ENCODE data around the gene SNX8. TPM values are rescaled to one million over a fixed set of nuclear protein-coding genes. Genes with fewer than 3 reads are reported as not detected.

Gene SNX8
- total and polyA plus RNA-seq, 2 of the 13 experiments (the other 11 are each of a cell fraction or from before 2014, with no cell fraction given) = 20.6 to 45.2 TPM

- in situ Hi-C loops (cut with HindIII; ENCODE audit: extremely low pct_ligation_motif_present, low pct_unique_long_range_greater_than_20kb) (no loop called here), intact Hi-C loops (cut with micrococcal nuclease; ENCODE audit: unreplicated experiment) (no loop called here)
- no peak overlapping the region for H2AFZ ChIP-seq (ENCODE audit: low read length)
- FAIRE-seq (no peak), ATAC-seq (no peak), DNase-seq (ENCODE audit: low spot score) (no peak)
- H3K4me1 ChIP-seq (ENCODE audit: insufficient read depth, low read length) = 0 out of 2 replicates have a peak, but pooled peaks cover 11% of the 10 kb centered on the region
- H4K20me1 ChIP-seq (ENCODE audit: insufficient read depth, low read length) = no peaks in the 10 kb centered on the region
- 97% methylated on average over 23 of the region's 23 CpGs for WGBS (ENCODE audit: low lambda C conversion rate)
- no TSS peak for BruUV-seq (replicated peaks)
- H3K4me3 ChIP-seq (replicated peaks in 1 of 3; ENCODE audit: insufficient read depth in 1 of 3, low read depth in 2 of 3, low read length in 3 of 3) = no peak overlapping the region
- CTCF ChIA-PET (ENCODE audit: low intra/inter-chr PET ratio, low total read pairs) = no interaction called here
- no peaks in the 10 kb centered on the region for H3K79me2 ChIP-seq (ENCODE audit: insufficient read depth, low read length)
- no peak overlapping the region for H3K9ac ChIP-seq (ENCODE audit: insufficient read depth, low read depth, low read length)
- peaks cover 0 to 17% of the 10 kb centered on the region in 2 experiments; a peak in 2 of 5 replicates for H3K36me3 ChIP-seq (replicated peaks in 1 of 2; ENCODE audit: control insufficient read depth in 1 of 2, insufficient read depth in 2 of 2, low read length in 2 of 2)
- no peaks in the 10 kb centered on the region for H3K9me3 ChIP-seq (ENCODE audit: low read length)
- POLR2A ChIA-PET = no interaction called here
- H3K27ac ChIP-seq (ENCODE audit: extremely low read length, insufficient read depth, low read length) = no peak overlapping the region
- H3K27me3 ChIP-seq (ENCODE audit: control insufficient read depth in 1 of 2, insufficient read depth in 2 of 2, low read length in 2 of 2) = no peaks in the 10 kb centered on the region
- H3K4me2 ChIP-seq (ENCODE audit: low read depth, low read length) = no peak overlapping the region
- TF ChIP-seq ZNF292 (CRISPR knock-in tag; IDR thresholded peaks at IDR 0.05; ENCODE audit: borderline replicate concordance, low read depth) (no peak), MLXIP (CRISPR knock-in tag; IDR thresholded peaks at IDR 0.05; ENCODE audit: borderline replicate concordance) (no peak), ZNF276 (CRISPR knock-in tag; IDR thresholded peaks at IDR 0.05; ENCODE audit: low read depth) (no peak), ZNF260 (CRISPR knock-in tag; IDR thresholded peaks at IDR 0.05; ENCODE audit: borderline replicate concordance, low read depth) (no peak), MTERF4 (CRISPR knock-in tag; IDR thresholded peaks at IDR 0.05) (no peak), PATZ1 (CRISPR knock-in tag; IDR thresholded peaks at IDR 0.05) (no peak), ZBTB4 (CRISPR knock-in tag; IDR thresholded peaks at IDR 0.05; ENCODE audit: borderline replicate concordance) (no peak), TFAP4 (IDR thresholded peaks at IDR 0.05; ENCODE audit: borderline replicate concordance, low read depth) (no peak), DMAP1 (CRISPR knock-in tag; IDR thresholded peaks at IDR 0.05) (no peak)
Measured at GRCh38 chr7:2264158-2264557, 50.1 kb downstream of the SNX8 start.

All from HepG2 (cell line).